Caco-2 (cell line): ENCODE measurements around the gene UGT1A1. TPM values are rescaled to one million over a fixed set of nuclear protein-coding genes. Genes with fewer than 3 reads are reported as not detected.

Experiments used
- BruUV-seq: library from RNA; stranded (reverse); fragments of 400-500 nt; replicated peaks from 2 replicates; lab custom pipeline; 2021; lab: Mats Ljungman, UMichigan
- CTCF ChIA-PET: fragments of 300-600 bp; sonication (Branson Sonifier 250); formaldehyde crosslinking; loops from one replicate; lab custom pipeline; 2022; ENCODE audit warnings: antibody characterized with exemption; lab: Charles Lee
- POLR2A ChIA-PET: fragments of 300-600 bp; sonication (Branson Sonifier 250); formaldehyde crosslinking; loops from one replicate; lab custom pipeline; 2022; ENCODE audit warnings: antibody characterized with exemption; lab: Charles Lee
- DNase-seq, 2 experiments: peaks; one replicate each; pipeline versions ENCODE4 v3.0.0 to v3.0.0-alpha.2; 2020 to 2022
- H3K27me3 ChIP-seq: replicated peaks from 2 replicates; pipeline ENCODE4 v1.6.0; 2011; ENCODE audit warnings: low read length; ENCODE audit not compliant: control insufficient read depth, insufficient read depth
- H3K36me3 ChIP-seq: 2 replicates; pipeline ENCODE4 v1.5.1; 2011; ENCODE audit warnings: low read length; ENCODE audit not compliant: control insufficient read depth, insufficient read depth
- H3K4me1 ChIP-seq: fragments of 250-450 bp; sonication (Bioruptor Pico); 2 replicates; pipeline ENCODE4 v1.5.1; 2020; ENCODE audit warnings: mild to moderate bottlenecking
- H3K4me3 ChIP-seq: 2 replicates; pipeline ENCODE4 v1.5.1; 2011; ENCODE audit warnings: low read depth, mild to moderate bottlenecking, control low read depth, low read length
- H3K9me3 ChIP-seq: fragments of 250-450 bp; sonication (Bioruptor Pico); 2 replicates; pipeline ENCODE4 v1.5.1; 2020; ENCODE audit warnings: mild to moderate bottlenecking, moderate library complexity
- H3K27ac Mint-ChIP-seq: one replicate; pipeline ENCODE4 v1.8.0; 2022; ENCODE audit warnings: mixed read lengths; ENCODE audit not compliant: unreplicated experiment
- H3K27me3 Mint-ChIP-seq: one replicate; pipeline ENCODE4 v1.8.0; 2022; ENCODE audit warnings: mixed read lengths; ENCODE audit not compliant: insufficient read depth, unreplicated experiment
- H3K36me3 Mint-ChIP-seq: one replicate; pipeline ENCODE4 v1.8.0; 2022; ENCODE audit warnings: mild to moderate bottlenecking, mixed read lengths; ENCODE audit not compliant: insufficient read depth, unreplicated experiment
- H3K4me1 Mint-ChIP-seq: one replicate; pipeline ENCODE4 v1.8.0; 2022; ENCODE audit warnings: low read depth, mixed read lengths; ENCODE audit not compliant: unreplicated experiment
- H3K4me3 Mint-ChIP-seq: one replicate; pipeline ENCODE4 v1.8.0; 2022; ENCODE audit warnings: mild to moderate bottlenecking, moderate library complexity, mixed read lengths; ENCODE audit not compliant: unreplicated experiment
- H3K9me3 Mint-ChIP-seq: one replicate; pipeline ENCODE4 v1.8.0; 2022; ENCODE audit warnings: mixed read lengths; ENCODE audit not compliant: unreplicated experiment
- intact Hi-C: fragments of 100-400 bp; cut with micrococcal nuclease; formaldehyde crosslinking; loops from one replicate; pipeline ENCODE4 v1.10.0; 2022; ENCODE audit not compliant: unreplicated experiment
- total RNA-seq: library from RNA; stranded (reverse); gene quantifications from 2 replicates; pipeline ENCODE4 v1.2.3, GENCODE V29; 2022
- TF ChIP-seq, protein P1 (sequence below), 2 experiments: fragments of 200-600 bp in 1 of 2; IDR thresholded peaks; 1 replicate in 1 of 2; 2 replicates in 1 of 2; pipeline versions ENCODE4 v1.5.1 to v1.8.0; 2011 to 2022; ENCODE audit warnings: antibody characterized with exemption in 1 of 2, control low read depth in 1 of 2, inconsistent platforms in 1 of 2, low read depth in 1 of 2, low read length in 1 of 2, mild to moderate bottlenecking in 1 of 2, moderate library complexity in 1 of 2; ENCODE audit not compliant: insufficient read depth in 1 of 2, severe bottlenecking in 1 of 2, unreplicated experiment in 1 of 2

The UGT1A1 gene
- total RNA-seq, 1 experiment from 2014 or later, result 3.0 TPM

DNA sequence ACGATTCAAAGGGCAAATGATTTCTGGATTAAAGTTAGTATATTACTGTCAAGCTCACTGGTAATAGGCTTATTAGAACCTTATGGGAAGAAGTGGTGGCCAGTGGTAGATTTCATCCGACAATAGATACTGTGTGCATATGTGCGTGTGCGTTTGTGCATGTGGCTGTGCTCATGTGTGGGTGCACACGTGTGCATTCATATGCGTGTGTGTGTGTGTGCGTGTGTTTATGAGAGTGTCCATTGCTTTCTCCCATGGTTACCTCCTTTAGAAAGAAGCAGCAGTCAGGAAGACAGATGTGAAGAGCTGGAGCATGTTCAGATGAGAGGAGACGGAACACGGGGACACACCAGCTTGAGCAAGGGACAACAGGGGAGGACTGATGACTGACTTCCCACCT, 9.2 kb downstream of the UGT1A1 start:
- Mint-ChIP-seq H3K4me3 (no peak overlapping the region), H3K4me1 (peaks cover under 1% of the 10 kb centered on the region), H3K36me3 (peaks cover 14% of the 10 kb centered on the region), H3K27ac (no peak overlapping the region), H3K9me3 (no peaks in the 10 kb centered on the region), H3K27me3 (no peaks in the 10 kb centered on the region)
- intact Hi-C loops, result no loop called here
- CTCF ChIA-PET, result no interaction called here
- BruUV-seq, result no TSS peak
- Histone ChIP-seq H3K9me3 (no peaks in the 10 kb centered on the region), H3K27me3 (no peaks in the 10 kb centered on the region), H3K4me1 (no peaks in the 10 kb centered on the region), H3K36me3 (no peaks in the 10 kb centered on the region), H3K4me3 (no peak overlapping the region)
- POLR2A ChIA-PET, result no interaction called here
- no peak for DNase-seq
- TF ChIP-seq, protein P1, sequence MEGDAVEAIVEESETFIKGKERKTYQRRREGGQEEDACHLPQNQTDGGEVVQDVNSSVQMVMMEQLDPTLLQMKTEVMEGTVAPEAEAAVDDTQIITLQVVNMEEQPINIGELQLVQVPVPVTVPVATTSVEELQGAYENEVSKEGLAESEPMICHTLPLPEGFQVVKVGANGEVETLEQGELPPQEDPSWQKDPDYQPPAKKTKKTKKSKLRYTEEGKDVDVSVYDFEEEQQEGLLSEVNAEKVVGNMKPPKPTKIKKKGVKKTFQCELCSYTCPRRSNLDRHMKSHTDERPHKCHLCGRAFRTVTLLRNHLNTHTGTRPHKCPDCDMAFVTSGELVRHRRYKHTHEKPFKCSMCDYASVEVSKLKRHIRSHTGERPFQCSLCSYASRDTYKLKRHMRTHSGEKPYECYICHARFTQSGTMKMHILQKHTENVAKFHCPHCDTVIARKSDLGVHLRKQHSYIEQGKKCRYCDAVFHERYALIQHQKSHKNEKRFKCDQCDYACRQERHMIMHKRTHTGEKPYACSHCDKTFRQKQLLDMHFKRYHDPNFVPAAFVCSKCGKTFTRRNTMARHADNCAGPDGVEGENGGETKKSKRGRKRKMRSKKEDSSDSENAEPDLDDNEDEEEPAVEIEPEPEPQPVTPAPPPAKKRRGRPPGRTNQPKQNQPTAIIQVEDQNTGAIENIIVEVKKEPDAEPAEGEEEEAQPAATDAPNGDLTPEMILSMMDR (IDR thresholded peaks at IDR 0.05; ENCODE audit: insufficient read depth in 1 of 2, low read depth in 1 of 2, low read length in 1 of 2, severe bottlenecking in 1 of 2, unreplicated experiment in 1 of 2), result no peak

DNA sequence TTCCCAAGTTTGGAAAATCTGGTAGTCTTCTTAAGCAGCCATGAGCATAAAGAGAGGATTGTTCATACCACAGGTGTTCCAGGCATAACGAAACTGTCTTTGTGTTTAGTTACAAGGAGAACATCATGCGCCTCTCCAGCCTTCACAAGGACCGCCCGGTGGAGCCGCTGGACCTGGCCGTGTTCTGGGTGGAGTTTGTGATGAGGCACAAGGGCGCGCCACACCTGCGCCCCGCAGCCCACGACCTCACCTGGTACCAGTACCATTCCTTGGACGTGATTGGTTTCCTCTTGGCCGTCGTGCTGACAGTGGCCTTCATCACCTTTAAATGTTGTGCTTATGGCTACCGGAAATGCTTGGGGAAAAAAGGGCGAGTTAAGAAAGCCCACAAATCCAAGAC, 12.1 kb downstream of the UGT1A1 start:
- H3K27ac Mint-ChIP-seq, result no peak overlapping the region
- H3K9me3 Mint-ChIP-seq, result peaks cover 10% of the 10 kb centered on the region
- H3K36me3 Mint-ChIP-seq, result peaks cover 25% of the 10 kb centered on the region
- BruUV-seq, result no TSS peak
- intact Hi-C loops, result no loop called here
- no peak overlapping the region for H3K4me3 ChIP-seq
- POLR2A ChIA-PET, result no interaction called here
- H3K9me3 ChIP-seq, result no peaks in the 10 kb centered on the region
- no peak for DNase-seq
- H3K4me1 ChIP-seq, result no peaks in the 10 kb centered on the region
- no peaks in the 10 kb centered on the region for H3K27me3 Mint-ChIP-seq
- no peak overlapping the region for H3K4me3 Mint-ChIP-seq
- CTCF ChIA-PET, result no interaction called here
- TF ChIP-seq, protein P1 (IDR thresholded peaks at IDR 0.05; ENCODE audit: insufficient read depth in 1 of 2, low read depth in 1 of 2, low read length in 1 of 2, severe bottlenecking in 1 of 2, unreplicated experiment in 1 of 2), result no peak
- no peaks in the 10 kb centered on the region for H3K36me3 ChIP-seq
- no peaks in the 10 kb centered on the region for H3K27me3 ChIP-seq
- no peaks in the 10 kb centered on the region for H3K4me1 Mint-ChIP-seq

DNA sequence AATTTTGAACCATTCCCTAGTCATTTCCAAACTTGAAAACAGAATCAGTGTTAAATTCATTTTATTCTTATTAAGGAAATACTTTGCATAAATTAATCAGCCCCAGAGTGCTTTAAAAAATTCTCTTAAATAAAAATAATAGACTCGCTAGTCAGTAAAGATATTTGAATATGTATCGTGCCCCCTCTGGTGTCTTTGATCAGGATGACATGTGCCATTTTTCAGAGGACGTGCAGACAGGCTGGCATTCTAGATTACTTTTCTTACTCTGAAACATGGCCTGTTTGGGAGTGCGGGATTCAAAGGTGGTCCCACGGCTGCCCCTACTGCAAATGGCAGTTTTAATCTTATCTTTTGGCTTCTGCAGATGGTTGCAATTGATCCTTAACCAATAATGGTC, 12.5 kb downstream of the UGT1A1 start:
- TSS peak; percentile 61 for BruUV-seq

More for the DNA sequence above, 12.5 kb downstream of the UGT1A1 start:
- Mint-ChIP-seq H3K4me3 (no peak overlapping the region), H3K9me3 (peaks cover 10% of the 10 kb centered on the region), H3K4me1 (no peaks in the 10 kb centered on the region), H3K27me3 (no peaks in the 10 kb centered on the region), H3K36me3 (peaks cover 25% of the 10 kb centered on the region), H3K27ac (no peak overlapping the region)
- no peaks in the 10 kb centered on the region for H3K36me3 ChIP-seq
- H3K4me1 ChIP-seq, result no peaks in the 10 kb centered on the region
- intact Hi-C loops, result no loop called here
- ChIA-PET CTCF (no interaction called here), POLR2A (no interaction called here)
- DNase-seq, result no peak
- no peak overlapping the region for H3K4me3 ChIP-seq
- no peaks in the 10 kb centered on the region for H3K27me3 ChIP-seq
- TF ChIP-seq, protein P1 (IDR thresholded peaks at IDR 0.05; ENCODE audit: insufficient read depth in 1 of 2, low read depth in 1 of 2, low read length in 1 of 2, severe bottlenecking in 1 of 2, unreplicated experiment in 1 of 2), result no peak
- H3K9me3 ChIP-seq, result no peaks in the 10 kb centered on the region
